IMR-90 (cell line): ENCODE data around the gene SMARCC2.

Source experiments
- CHD1 ChIP-seq: IDR thresholded peaks from 2 replicates; pipeline ENCODE4 v1.6.1; 2012; ENCODE audit warnings: low read depth, low read length, improper control_type of control experiment
- CTCF ChIP-seq: conservative IDR thresholded peaks from 2 replicates; pipeline ENCODE4 v1.5.1; 2012; ENCODE audit warnings: mild to moderate bottlenecking, low read depth, low read length, improper control_type of control experiment
- POLR2A ChIP-seq: IDR thresholded peaks from 2 replicates; pipeline ENCODE4 v1.6.1; 2012; ENCODE audit warnings: mild to moderate bottlenecking, low read depth, low read length
- RAD21 ChIP-seq: IDR thresholded peaks from 2 replicates; pipeline ENCODE4 v1.6.1; 2012; ENCODE audit warnings: low read length, improper control_type of control experiment

GRCh38 chr12:56152756-56153677 lies 36.3 kb downstream of the SMARCC2 start:
- TF ChIP-seq POLR2A (no peak), RAD21 (no peak), CTCF (no peak), CHD1 (no peak)
